Measurements from ENCODE around the gene DENND1A.

DNA sequence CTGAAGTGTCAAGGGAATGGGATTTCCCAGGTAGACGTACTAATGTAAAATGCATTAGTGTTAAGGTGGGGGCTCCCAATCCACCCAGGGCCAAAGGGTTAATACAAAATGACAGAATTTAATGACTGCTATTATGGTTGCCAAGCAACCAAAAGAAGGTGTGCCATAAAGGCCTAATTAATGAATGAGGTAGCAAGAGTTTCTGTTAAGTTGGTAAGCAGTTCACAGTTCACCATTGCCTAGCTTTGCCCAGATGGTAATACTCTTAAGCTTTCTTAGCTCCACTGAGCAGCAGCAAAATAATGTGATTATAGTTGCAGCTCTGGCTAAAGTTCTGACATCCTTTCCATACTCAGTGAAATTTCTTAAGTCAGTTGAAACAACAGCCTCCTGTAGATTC lies 211.7 kb downstream of the DENND1A start:
- TF ChIP-seq EZH2 (IDR thresholded peaks at IDR 0.05) = no peak
- TF ChIP-seq POLR2AphosphoS5 (IDR thresholded peaks at IDR 0.05; ENCODE audit: borderline replicate concordance, low read depth, low read length) = no peak
- no peak for TF ChIP-seq FOXP2 (optimal IDR thresholded peaks at IDR 0.05; ENCODE audit: control extremely low read depth, extremely low read length, insufficient read depth)
